ENCODE data around the gene TOMM40L. TPM values are rescaled to one million over a fixed set of nuclear protein-coding genes. Genes with fewer than 3 reads are reported as not detected.

Gene TOMM40L
- 10 to 100 TPM; 25.9 to 27.8 TPM for total RNA-seq

DNA sequence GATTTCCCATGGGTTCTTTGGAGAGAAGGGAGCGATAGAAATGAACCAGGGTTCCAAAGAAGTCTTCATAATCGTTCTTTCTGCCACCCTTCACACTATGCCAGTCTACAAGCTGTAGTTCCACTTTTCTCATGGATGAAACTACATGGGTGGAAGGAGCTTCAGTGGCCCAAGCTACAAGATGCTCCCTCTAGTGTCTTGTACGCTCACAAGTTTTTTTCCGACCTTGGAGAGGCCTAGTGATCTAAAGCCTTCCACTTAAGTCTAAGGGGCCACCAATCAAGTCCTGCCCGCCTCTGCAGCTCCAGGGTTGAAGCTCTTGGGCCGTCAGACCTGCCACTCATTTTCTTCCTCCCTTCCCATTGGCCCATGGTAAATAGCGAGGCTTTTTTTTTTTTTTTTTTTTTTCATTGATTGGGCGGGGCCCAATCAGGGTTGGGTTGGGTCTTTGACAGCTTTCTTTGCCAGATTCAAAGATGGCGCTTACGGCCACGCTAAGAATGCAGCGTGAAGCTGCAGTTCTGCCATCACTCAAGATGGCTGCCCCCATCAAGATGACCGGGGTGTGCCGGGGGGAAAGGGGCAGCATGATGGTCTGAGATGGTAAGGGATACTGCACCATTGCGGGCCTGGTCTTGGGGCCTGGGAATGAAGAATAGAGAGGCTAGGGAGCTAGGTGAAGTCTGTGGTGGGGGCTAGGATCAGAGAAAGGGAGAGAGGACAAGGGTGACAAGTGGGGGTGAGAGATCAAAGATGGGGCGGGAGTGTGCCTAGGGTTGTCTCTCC, at the start of gene TOMM40L:
TOMM40L (plus strand) TSS at position 527 of the 786 bp plus-strand sequence. CDS start 430 bp downstream, outside the sequence.
- Mint-ChIP-seq H3K27me3 (no peaks in the 10 kb centered on the region), H3K4me3 (peak within 1 kb of the TSS; percentile 99), H3K36me3 (peaks cover 5% of the 10 kb centered on the region), H3K27ac (peak within 1 kb of the TSS; percentile 92 to 95), H3K9me3 (no peaks in the 10 kb centered on the region), H3K4me1 (ENCODE audit: low read depth in 2 of 2) (peaks cover 39 to 48% of the 10 kb centered on the region in 2 donors)
- DNase-seq (ENCODE audit: low spot score) (peak; percentile 90), ATAC-seq (peak; percentile 97 to 98)

GRCh38 chr1:161176468-161177111, 49.3 kb upstream of the TOMM40L start:
- Mint-ChIP-seq H3K4me1 (ENCODE audit: low read depth in 2 of 2) (peaks cover 54 to 70% of the 10 kb centered on the region in 2 donors), H3K9me3 (no peaks in the 10 kb centered on the region), H3K27me3 (no peaks in the 10 kb centered on the region), H3K36me3 (peaks cover 27% of the 10 kb centered on the region), H3K4me3 (peak overlapping the region; percentile 99), H3K27ac (peak overlapping the region; percentile 85 to 96)
- peak in 1 of 2 donors; percentile 1 for ATAC-seq
- no peak for DNase-seq (ENCODE audit: low spot score)

- Mint-ChIP-seq H3K4me3 (peak within 1 kb of the TSS; percentile 99), H3K9me3 (no peaks in the 10 kb centered on the region), H3K36me3 (peaks cover 23% of the 10 kb centered on the region), H3K4me1 (ENCODE audit: low read depth in 2 of 2) (peaks cover 60 to 69% of the 10 kb centered on the region in 2 donors), H3K27me3 (no peaks in the 10 kb centered on the region), H3K27ac (peak within 1 kb of the TSS; percentile 85 to 96)
- ATAC-seq: peak; percentile 95 to 97
- peak; percentile 91 for DNase-seq (ENCODE audit: low spot score)
These were observed 48.5 kb upstream of the TOMM40L start, which contains the start of gene B4GALT3 for GRCh38 chr1:161177112-161177935. TSS of gene B4GALT3 (minus strand) at chr1:161177507. CDS start at chr1:161176060, 1,447 bp downstream.

GRCh38 chr1:161177936-161178244, 48.0 kb upstream of the TOMM40L start:
- Mint-ChIP-seq H3K4me1 (ENCODE audit: low read depth in 2 of 2) (peaks cover 59 to 69% of the 10 kb centered on the region in 2 donors), H3K36me3 (peaks cover 17% of the 10 kb centered on the region), H3K27me3 (no peaks in the 10 kb centered on the region), H3K9me3 (no peaks in the 10 kb centered on the region), H3K4me3 (peak overlapping the region; percentile 99), H3K27ac (peak overlapping the region; percentile 85 to 96)
- DNase-seq (ENCODE audit: low spot score): no peak
- ATAC-seq: no peak

DNA sequence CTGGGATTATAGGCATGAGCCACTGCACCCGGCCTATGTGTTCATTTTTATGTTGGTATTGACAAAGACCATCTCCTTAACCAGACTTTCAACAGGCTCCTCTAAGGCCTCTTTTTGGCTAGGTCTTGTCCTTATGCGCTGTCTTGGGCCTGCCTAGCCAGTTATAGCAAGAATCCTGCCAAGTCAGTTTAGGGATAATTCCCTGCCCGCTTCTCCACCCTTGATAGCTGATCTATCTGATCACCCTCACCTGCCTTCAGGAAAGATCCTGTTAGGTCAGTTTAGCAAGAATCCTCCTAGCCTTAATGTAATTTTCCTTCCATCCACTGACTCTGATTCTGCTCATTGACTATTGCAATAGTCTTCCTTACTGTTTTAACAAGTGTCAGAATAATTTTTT, 46.2 kb upstream of the TOMM40L start:
- no peaks in the 10 kb centered on the region for H3K9me3 Mint-ChIP-seq
- DNase-seq (ENCODE audit: low spot score) (no peak), ATAC-seq (no peak)
- no peak overlapping the region for H3K4me3 Mint-ChIP-seq
- peak overlapping the region; percentile 89 to 91 for H3K27ac Mint-ChIP-seq
- H3K27me3 Mint-ChIP-seq: no peaks in the 10 kb centered on the region
- peaks cover 66 to 74% of the 10 kb centered on the region in 2 donors for H3K4me1 Mint-ChIP-seq (ENCODE audit: low read depth in 2 of 2)
- peaks cover 1% of the 10 kb centered on the region for H3K36me3 Mint-ChIP-seq

- DNase-seq (ENCODE audit: low spot score) (no peak), ATAC-seq (no peak)
- H3K9me3 Mint-ChIP-seq: no peaks in the 10 kb centered on the region
- H3K27ac Mint-ChIP-seq: peak overlapping the region; percentile 89 to 91
- H3K36me3 Mint-ChIP-seq: no peaks in the 10 kb centered on the region
- no peak overlapping the region for H3K4me3 Mint-ChIP-seq
- peaks cover 69 to 73% of the 10 kb centered on the region in 2 donors for H3K4me1 Mint-ChIP-seq (ENCODE audit: low read depth in 2 of 2)
- H3K27me3 Mint-ChIP-seq: no peaks in the 10 kb centered on the region
These were observed 45.2 kb upstream of the TOMM40L start for GRCh38 chr1:161180639-161181038.

GRCh38 chr1:161182214-161182613, 43.6 kb upstream of the TOMM40L start:
- peak; percentile 73 for DNase-seq (ENCODE audit: low spot score)
- H3K9me3 Mint-ChIP-seq: no peaks in the 10 kb centered on the region
- peaks cover 73 to 74% of the 10 kb centered on the region in 2 donors for H3K4me1 Mint-ChIP-seq (ENCODE audit: low read depth in 2 of 2)
- peak overlapping the region; percentile 89 for H3K4me3 Mint-ChIP-seq
- no peaks in the 10 kb centered on the region for H3K27me3 Mint-ChIP-seq
- no peaks in the 10 kb centered on the region for H3K36me3 Mint-ChIP-seq
- H3K27ac Mint-ChIP-seq: peak overlapping the region; percentile 91 to 98
- peak; percentile 70 to 81 for ATAC-seq

DNA sequence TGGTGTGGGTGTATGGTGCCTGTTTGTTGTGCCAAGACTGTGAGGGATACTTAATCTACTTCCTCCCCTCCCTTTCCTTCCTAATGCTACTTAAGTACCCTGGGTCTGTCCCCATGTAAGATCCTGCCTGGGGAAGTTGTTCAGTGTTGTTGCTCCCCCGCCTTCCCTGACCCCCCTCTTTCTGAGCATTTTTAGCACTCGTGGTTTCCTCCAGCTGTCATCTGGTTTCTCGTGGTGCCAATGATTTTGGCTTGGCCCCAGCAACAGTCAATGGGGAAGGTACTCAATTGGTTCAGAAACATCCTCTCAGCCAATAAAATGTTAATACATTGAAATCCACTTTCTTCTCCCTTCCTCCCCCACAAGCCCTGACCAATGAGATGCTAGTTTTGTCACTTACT, 40.6 kb upstream of the TOMM40L start:
- H3K4me1 Mint-ChIP-seq (ENCODE audit: low read depth in 2 of 2): peaks cover 67 to 72% of the 10 kb centered on the region in 2 donors
- H3K27ac Mint-ChIP-seq: peak overlapping the region; percentile 91 to 98
- ATAC-seq (peak; percentile 82 to 84), DNase-seq (ENCODE audit: low spot score) (peak; percentile 77)
- peak overlapping the region; percentile 85 for H3K4me3 Mint-ChIP-seq
- no peaks in the 10 kb centered on the region for H3K36me3 Mint-ChIP-seq
- H3K9me3 Mint-ChIP-seq: no peaks in the 10 kb centered on the region
- no peaks in the 10 kb centered on the region for H3K27me3 Mint-ChIP-seq

DNA sequence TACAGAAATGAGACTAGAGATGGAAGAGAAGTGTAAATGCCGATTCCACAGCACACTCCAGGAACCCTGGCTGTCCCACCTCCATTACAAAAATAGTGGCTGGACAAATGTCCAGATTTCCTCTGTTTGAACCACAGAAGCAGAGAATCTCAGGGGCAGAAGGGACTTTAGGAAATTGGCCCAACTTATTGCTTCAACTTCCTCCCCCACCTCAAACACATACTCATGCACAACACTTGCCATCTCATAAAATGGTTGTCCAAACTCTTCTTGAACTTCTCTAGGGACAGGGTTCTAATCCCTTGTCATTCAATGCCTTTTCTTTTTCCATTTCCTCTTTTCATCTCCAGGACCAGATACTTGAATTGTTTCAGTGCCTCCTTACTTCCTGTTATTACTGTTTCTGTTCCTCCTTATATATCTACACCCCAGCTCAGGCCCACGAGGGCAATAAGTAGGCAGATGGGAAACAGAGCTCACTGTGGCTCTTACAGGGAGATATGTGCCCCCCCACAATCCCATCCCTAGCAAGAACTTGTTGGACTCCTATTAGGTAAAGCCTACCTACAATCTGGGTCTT, 40.0 kb upstream of the TOMM40L start:
- no peaks in the 10 kb centered on the region for H3K36me3 Mint-ChIP-seq
- peaks cover 62 to 70% of the 10 kb centered on the region in 2 donors for H3K4me1 Mint-ChIP-seq (ENCODE audit: low read depth in 2 of 2)
- H3K27me3 Mint-ChIP-seq: no peaks in the 10 kb centered on the region
- peak overlapping the region; percentile 91 to 98 for H3K27ac Mint-ChIP-seq
- no peaks in the 10 kb centered on the region for H3K9me3 Mint-ChIP-seq
- peak overlapping the region; percentile 85 for H3K4me3 Mint-ChIP-seq
- no peak for DNase-seq (ENCODE audit: low spot score)
- ATAC-seq: peak; percentile 44 to 65

DNA sequence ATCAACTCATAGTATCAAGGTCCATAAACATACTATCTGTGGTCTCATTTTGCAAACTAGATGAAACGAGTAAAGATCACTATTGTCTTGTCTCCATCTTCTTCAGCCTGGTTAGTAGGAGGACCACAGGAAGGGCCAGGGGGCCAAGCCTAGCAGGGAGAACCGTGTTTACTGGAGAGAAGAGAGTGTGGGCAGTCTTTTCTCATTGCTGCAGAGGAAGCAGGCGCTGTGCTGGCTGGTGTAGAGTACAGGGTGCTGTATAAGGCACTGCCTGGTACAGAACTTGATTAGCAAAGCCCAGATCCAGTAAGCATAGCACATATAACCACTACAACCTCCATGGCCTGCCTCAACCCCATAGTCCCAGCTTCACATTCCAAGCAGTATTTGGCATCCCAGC, 38.5 kb upstream of the TOMM40L start:
- no peaks in the 10 kb centered on the region for H3K27me3 Mint-ChIP-seq
- H3K27ac Mint-ChIP-seq: peak overlapping the region; percentile 91 to 98
- H3K36me3 Mint-ChIP-seq: no peaks in the 10 kb centered on the region
- H3K4me1 Mint-ChIP-seq (ENCODE audit: low read depth in 2 of 2): peaks cover 55 to 66% of the 10 kb centered on the region in 2 donors
- DNase-seq (ENCODE audit: low spot score) (no peak), ATAC-seq (no peak)
- H3K9me3 Mint-ChIP-seq: no peaks in the 10 kb centered on the region
- peak overlapping the region; percentile 39 for H3K4me3 Mint-ChIP-seq

DNA sequence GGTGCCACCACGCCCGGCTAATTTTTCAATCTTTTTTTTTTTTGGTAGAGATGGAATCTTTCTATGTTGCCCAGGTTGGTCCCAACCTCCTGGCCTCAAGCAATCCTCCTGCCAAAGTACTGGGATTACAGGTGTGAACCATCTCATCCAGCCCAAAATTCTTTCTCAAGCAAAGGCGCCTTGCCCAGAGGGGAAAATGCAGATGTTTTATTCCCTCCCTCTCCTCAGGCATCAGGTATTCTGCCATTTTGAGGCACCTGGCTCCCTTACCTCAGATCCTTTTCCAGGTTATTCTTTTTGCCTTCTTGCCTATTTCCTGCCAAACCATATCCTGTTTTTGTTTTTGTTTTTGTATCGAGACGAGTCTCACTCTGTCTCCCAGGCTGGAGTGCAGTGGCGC, 37.5 kb upstream of the TOMM40L start:
- H3K36me3 Mint-ChIP-seq: no peaks in the 10 kb centered on the region
- no peak overlapping the region for H3K4me3 Mint-ChIP-seq
- DNase-seq (ENCODE audit: low spot score) (no peak), ATAC-seq (no peak)
- peaks cover 53 to 70% of the 10 kb centered on the region in 2 donors for H3K4me1 Mint-ChIP-seq (ENCODE audit: low read depth in 2 of 2)
- peak overlapping the region; percentile 41 to 74 for H3K27ac Mint-ChIP-seq
- H3K9me3 Mint-ChIP-seq: no peaks in the 10 kb centered on the region
- H3K27me3 Mint-ChIP-seq: no peaks in the 10 kb centered on the region

DNA sequence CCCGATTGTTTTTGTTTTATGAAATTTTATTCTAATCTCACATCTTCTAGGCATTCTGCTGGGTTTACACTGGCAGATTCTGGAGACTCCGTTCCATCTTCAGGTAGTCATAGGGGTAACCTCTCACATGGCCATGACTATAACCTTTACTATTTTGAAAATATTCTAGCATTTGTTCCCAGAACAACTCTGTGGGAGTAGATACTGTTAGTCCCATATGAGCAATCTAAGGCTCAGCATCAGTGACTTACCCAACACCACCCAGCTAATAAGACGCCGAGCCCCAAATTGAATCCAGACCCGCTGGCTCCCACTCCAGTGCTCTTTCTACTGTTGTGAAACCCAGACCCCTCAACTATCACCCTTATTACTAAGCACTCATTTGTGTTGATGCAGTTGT, 36.8 kb upstream of the TOMM40L start:
- ATAC-seq: no peak
- H3K4me1 Mint-ChIP-seq (ENCODE audit: low read depth in 2 of 2): peaks cover 48 to 69% of the 10 kb centered on the region in 2 donors

GRCh38 chr1:161190962-161191521, 34.8 kb upstream of the TOMM40L start:
- no peaks in the 10 kb centered on the region for H3K9me3 Mint-ChIP-seq
- H3K27ac Mint-ChIP-seq: peak overlapping the region in 1 of 2 donors; percentile 59
- no peak for DNase-seq (ENCODE audit: low spot score)
- ATAC-seq: no peak
- H3K4me3 Mint-ChIP-seq: no peak overlapping the region
- no peaks in the 10 kb centered on the region for H3K27me3 Mint-ChIP-seq
- peaks cover 46 to 67% of the 10 kb centered on the region in 2 donors for H3K4me1 Mint-ChIP-seq (ENCODE audit: low read depth in 2 of 2)
- no peaks in the 10 kb centered on the region for H3K36me3 Mint-ChIP-seq

More for the DNA sequence above, 36.8 kb upstream of the TOMM40L start:
- Mint-ChIP-seq H3K36me3 (no peaks in the 10 kb centered on the region), H3K27ac (peak overlapping the region; percentile 41 to 74), H3K27me3 (no peaks in the 10 kb centered on the region), H3K9me3 (no peaks in the 10 kb centered on the region), H3K4me3 (no peak overlapping the region)
- no peak for DNase-seq (ENCODE audit: low spot score)
